UCSD-AML1 (cell line): ENCODE results near the gene FCRL4.

Experiments
- DNase-seq: peaks from one replicate; lab custom pipeline; 2025; ENCODE audit not compliant: unreplicated experiment; lab: John Stamatoyannopoulos, UW

The FCRL4 gene

GRCh38 chr1:157597959-157598667 lies at the start of gene FCRL4:
Gene FCRL4, minus strand, starts transcription at chr1:157598085. Its CDS starts 141 bp downstream, at chr1:157597944.
- no peak for DNase-seq

GRCh38 chr1:157646144-157646543 lies 48.3 kb upstream of the FCRL4 start:
- no peak for DNase-seq

GRCh38 chr1:157641177-157641576 lies 43.3 kb upstream of the FCRL4 start:
- no peak for DNase-seq

GRCh38 chr1:157639800-157640199 lies 41.9 kb upstream of the FCRL4 start:
- no peak for DNase-seq

- no peak for DNase-seq
Measured at GRCh38 chr1:157628773-157629172, 30.9 kb upstream of the FCRL4 start.

GRCh38 chr1:157626099-157626498 lies 28.2 kb upstream of the FCRL4 start:
- DNase-seq, result peak; percentile 15

GRCh38 chr1:157624471-157624870 lies 26.6 kb upstream of the FCRL4 start:
- no peak for DNase-seq

GRCh38 chr1:157622471-157622870 lies 24.6 kb upstream of the FCRL4 start:
- no peak for DNase-seq

- no peak for DNase-seq
Measured at GRCh38 chr1:157618190-157618589, 20.3 kb upstream of the FCRL4 start.

GRCh38 chr1:157600236-157600635 lies 2.4 kb upstream of the FCRL4 start:
- no peak for DNase-seq

GRCh38 chr1:157596384-157596783 lies 1.5 kb downstream of the FCRL4 start:
- no peak for DNase-seq

- DNase-seq, result no peak
Measured at GRCh38 chr1:157595356-157595755, 2.5 kb downstream of the FCRL4 start.

- no peak for DNase-seq
Measured at GRCh38 chr1:157585984-157586383, 11.9 kb downstream of the FCRL4 start.

GRCh38 chr1:157584503-157584902 lies 13.4 kb downstream of the FCRL4 start:
- no peak for DNase-seq

- DNase-seq, result no peak
Measured at GRCh38 chr1:157580828-157581210, 17.1 kb downstream of the FCRL4 start.

- DNase-seq, result no peak
Measured at GRCh38 chr1:157580179-157580827, 17.6 kb downstream of the FCRL4 start.

GRCh38 chr1:157577420-157577819 lies 20.5 kb downstream of the FCRL4 start:
- DNase-seq, result no peak

GRCh38 chr1:157575744-157576143 lies 22.1 kb downstream of the FCRL4 start:
- DNase-seq, result no peak

- no peak for DNase-seq
Measured at GRCh38 chr1:157574836-157575235, 23.0 kb downstream of the FCRL4 start.

- no peak for DNase-seq
Measured at GRCh38 chr1:157566484-157567300, 31.2 kb downstream of the FCRL4 start.

GRCh38 chr1:157562515-157562914 lies 35.4 kb downstream of the FCRL4 start:
- DNase-seq, result no peak

- DNase-seq, result no peak
Measured at GRCh38 chr1:157558119-157558518, 39.8 kb downstream of the FCRL4 start.
